ENCODE data around the gene C10orf143.

C10orf143 gene

DNA sequence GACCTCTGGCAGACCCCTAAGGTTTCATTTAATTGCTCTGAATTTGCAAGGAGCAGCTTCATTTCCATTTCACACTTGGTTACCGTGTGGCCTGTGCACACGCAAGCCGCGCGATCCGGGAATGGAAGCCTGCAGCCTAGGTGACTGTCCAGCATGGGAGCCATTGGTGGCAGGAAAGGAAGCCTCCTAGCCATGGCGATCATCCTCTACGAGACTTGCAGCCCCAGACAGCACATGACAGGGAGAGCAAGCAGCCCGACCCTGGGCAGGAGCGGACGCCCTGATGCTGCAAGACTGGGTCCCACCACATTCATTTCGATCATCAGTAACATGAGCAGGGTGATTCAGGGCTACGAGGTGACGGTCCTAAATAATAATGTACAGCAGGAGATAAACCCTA, 33.9 kb downstream of the C10orf143 start:
- no peak overlapping the region for H3K27ac ChIP-seq (ENCODE audit: extremely low read depth, low read depth, low read length)
- TF ChIP-seq ZFP69B (tag by site-specific recombination; IDR thresholded peaks at IDR 0.05) (no peak), ZXDB (tag by site-specific recombination; IDR thresholded peaks at IDR 0.05) (no peak), ZNF354C (tag by site-specific recombination; IDR thresholded peaks at IDR 0.05; ENCODE audit: borderline replicate concordance, low read depth) (no peak), ZNF335 (tag by site-specific recombination; conservative IDR thresholded peaks at IDR 0.05) (no peak), KLF1 (tag by site-specific recombination; IDR thresholded peaks at IDR 0.05) (no peak), ZNF707 (tag by site-specific recombination; IDR thresholded peaks at IDR 0.05) (no peak), PRDM1 (tag by site-specific recombination; IDR thresholded peaks at IDR 0.05) (no peak), ZNF132 (tag by site-specific recombination; IDR thresholded peaks at IDR 0.05; ENCODE audit: borderline replicate concordance) (no peak)
- TF ChIP-seq, protein P1, sequence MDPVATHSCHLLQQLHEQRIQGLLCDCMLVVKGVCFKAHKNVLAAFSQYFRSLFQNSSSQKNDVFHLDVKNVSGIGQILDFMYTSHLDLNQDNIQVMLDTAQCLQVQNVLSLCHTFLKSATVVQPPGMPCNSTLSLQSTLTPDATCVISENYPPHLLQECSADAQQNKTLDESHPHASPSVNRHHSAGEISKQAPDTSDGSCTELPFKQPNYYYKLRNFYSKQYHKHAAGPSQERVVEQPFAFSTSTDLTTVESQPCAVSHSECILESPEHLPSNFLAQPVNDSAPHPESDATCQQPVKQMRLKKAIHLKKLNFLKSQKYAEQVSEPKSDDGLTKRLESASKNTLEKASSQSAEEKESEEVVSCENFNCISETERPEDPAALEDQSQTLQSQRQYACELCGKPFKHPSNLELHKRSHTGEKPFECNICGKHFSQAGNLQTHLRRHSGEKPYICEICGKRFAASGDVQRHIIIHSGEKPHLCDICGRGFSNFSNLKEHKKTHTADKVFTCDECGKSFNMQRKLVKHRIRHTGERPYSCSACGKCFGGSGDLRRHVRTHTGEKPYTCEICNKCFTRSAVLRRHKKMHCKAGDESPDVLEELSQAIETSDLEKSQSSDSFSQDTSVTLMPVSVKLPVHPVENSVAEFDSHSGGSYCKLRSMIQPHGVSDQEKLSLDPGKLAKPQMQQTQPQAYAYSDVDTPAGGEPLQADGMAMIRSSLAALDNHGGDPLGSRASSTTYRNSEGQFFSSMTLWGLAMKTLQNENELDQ (tag by site-specific recombination; IDR thresholded peaks at IDR 0.05; ENCODE audit: low read depth), result no peak
- POLR2A ChIA-PET, result no interaction called here
- CTCF ChIA-PET, result no interaction called here
- H3K36me3 ChIP-seq (ENCODE audit: control insufficient read depth in 2 of 2, insufficient read depth in 1 of 2, low read length in 2 of 2), result no peaks in the 10 kb centered on the region
- H3K9me3 ChIP-seq (ENCODE audit: control insufficient read depth, insufficient read depth, low read depth, low read length), result no peaks in the 10 kb centered on the region
- H3K4me3 ChIP-seq (ENCODE audit: low read depth, low read length), result no peak overlapping the region
- H3K4me1 ChIP-seq (ENCODE audit: control insufficient read depth, insufficient read depth, low read length), result peaks cover 23% of the 10 kb centered on the region; the same call in 1 of the 2 replicates

DNA sequence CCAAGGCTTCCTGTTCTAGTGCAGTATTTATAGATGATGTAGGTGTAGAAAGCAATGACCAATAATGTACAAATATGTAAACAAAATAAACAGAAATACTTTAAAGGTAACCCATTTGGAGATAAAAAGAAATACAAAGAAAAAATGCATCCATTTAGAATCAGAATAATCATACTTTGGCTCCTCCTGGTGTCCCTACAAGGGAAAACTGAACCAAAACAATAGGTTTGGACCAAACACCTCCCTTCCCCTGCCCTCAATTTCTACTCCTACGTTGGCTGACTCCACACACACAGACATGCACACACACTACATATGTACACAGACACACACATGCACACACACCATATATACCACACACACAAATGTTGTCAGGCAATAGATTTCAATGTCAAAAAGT, 36.0 kb downstream of the C10orf143 start:
- Histone ChIP-seq H3K4me3 (ENCODE audit: low read depth, low read length) (no peak overlapping the region), H3K4me1 (ENCODE audit: control insufficient read depth, insufficient read depth, low read length) (peaks cover 15% of the 10 kb centered on the region; the same call in 1 of the 2 replicates), H3K27ac (ENCODE audit: extremely low read depth, low read depth, low read length) (no peak overlapping the region), H3K9me3 (ENCODE audit: control insufficient read depth, insufficient read depth, low read depth, low read length) (no peaks in the 10 kb centered on the region), H3K36me3 (ENCODE audit: control insufficient read depth in 2 of 2, insufficient read depth in 1 of 2, low read length in 2 of 2) (no peaks in the 10 kb centered on the region)
- CTCF ChIA-PET, result no interaction called here
- POLR2A ChIA-PET, result no interaction called here
- TF ChIP-seq ZNF621 (tag by site-specific recombination; IDR thresholded peaks at IDR 0.05), result no peak
- TF ChIP-seq, protein P2, sequence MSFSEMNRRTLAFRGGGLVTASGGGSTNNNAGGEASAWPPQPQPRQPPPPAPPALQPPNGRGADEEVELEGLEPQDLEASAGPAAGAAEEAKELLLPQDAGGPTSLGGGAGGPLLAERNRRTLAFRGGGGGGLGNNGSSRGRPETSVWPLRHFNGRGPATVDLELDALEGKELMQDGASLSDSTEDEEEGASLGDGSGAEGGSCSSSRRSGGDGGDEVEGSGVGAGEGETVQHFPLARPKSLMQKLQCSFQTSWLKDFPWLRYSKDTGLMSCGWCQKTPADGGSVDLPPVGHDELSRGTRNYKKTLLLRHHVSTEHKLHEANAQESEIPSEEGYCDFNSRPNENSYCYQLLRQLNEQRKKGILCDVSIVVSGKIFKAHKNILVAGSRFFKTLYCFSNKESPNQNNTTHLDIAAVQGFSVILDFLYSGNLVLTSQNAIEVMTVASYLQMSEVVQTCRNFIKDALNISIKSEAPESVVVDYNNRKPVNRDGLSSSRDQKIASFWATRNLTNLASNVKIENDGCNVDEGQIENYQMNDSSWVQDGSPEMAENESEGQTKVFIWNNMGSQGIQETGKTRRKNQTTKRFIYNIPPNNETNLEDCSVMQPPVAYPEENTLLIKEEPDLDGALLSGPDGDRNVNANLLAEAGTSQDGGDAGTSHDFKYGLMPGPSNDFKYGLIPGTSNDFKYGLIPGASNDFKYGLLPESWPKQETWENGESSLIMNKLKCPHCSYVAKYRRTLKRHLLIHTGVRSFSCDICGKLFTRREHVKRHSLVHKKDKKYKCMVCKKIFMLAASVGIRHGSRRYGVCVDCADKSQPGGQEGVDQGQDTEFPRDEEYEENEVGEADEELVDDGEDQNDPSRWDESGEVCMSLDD (tag by site-specific recombination; IDR thresholded peaks at IDR 0.05), result no peak
- TF ChIP-seq, protein P3, sequence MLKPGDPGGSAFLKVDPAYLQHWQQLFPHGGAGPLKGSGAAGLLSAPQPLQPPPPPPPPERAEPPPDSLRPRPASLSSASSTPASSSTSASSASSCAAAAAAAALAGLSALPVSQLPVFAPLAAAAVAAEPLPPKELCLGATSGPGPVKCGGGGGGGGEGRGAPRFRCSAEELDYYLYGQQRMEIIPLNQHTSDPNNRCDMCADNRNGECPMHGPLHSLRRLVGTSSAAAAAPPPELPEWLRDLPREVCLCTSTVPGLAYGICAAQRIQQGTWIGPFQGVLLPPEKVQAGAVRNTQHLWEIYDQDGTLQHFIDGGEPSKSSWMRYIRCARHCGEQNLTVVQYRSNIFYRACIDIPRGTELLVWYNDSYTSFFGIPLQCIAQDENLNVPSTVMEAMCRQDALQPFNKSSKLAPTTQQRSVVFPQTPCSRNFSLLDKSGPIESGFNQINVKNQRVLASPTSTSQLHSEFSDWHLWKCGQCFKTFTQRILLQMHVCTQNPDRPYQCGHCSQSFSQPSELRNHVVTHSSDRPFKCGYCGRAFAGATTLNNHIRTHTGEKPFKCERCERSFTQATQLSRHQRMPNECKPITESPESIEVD (tag by site-specific recombination; IDR thresholded peaks at IDR 0.05), result no peak

DNA sequence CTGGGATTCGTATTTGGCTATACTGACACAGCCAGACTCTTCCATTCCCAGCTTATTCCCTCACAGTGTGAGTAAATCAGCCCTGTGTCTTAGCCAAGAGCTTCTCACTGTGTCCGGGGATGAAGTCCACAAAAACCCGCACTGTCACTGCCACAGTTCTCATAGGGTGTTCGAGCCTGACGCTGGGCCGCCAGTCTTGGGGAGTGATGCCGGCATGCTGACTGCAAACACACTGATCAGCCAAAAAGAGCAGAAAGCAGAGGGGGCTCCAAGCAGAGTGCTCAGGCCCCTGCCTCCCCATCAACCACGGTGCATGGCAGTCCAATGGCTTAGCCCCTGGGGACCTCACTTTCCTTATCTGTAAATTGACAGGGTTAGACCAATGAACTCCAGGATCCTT, 36.7 kb downstream of the C10orf143 start:
- ChIA-PET CTCF (no interaction called here), POLR2A (no interaction called here)
- no peak overlapping the region for H3K4me3 ChIP-seq (ENCODE audit: low read depth, low read length)

More for the DNA sequence above, 36.7 kb downstream of the C10orf143 start:
- Histone ChIP-seq H3K9me3 (ENCODE audit: control insufficient read depth, insufficient read depth, low read depth, low read length) (no peaks in the 10 kb centered on the region), H3K27ac (ENCODE audit: extremely low read depth, low read depth, low read length) (no peak overlapping the region), H3K36me3 (ENCODE audit: control insufficient read depth in 2 of 2, insufficient read depth in 1 of 2, low read length in 2 of 2) (no peaks in the 10 kb centered on the region), H3K4me1 (ENCODE audit: control insufficient read depth, insufficient read depth, low read length) (peaks cover 8% of the 10 kb centered on the region; the same call in 1 of the 2 replicates)
- TF ChIP-seq ZNF670 (tag by site-specific recombination; IDR thresholded peaks at IDR 0.05; ENCODE audit: low read depth) (no peak), ZNF433 (tag by site-specific recombination; IDR thresholded peaks at IDR 0.05; ENCODE audit: low read depth) (no peak), ZFP41 (tag by site-specific recombination; IDR thresholded peaks at IDR 0.05; ENCODE audit: borderline replicate concordance) (no peak), GLIS2 (tag by site-specific recombination; IDR thresholded peaks at IDR 0.05) (no peak), ZNF776 (tag by site-specific recombination; IDR thresholded peaks at IDR 0.05; ENCODE audit: borderline replicate concordance) (no peak)
- TF ChIP-seq, protein P4, sequence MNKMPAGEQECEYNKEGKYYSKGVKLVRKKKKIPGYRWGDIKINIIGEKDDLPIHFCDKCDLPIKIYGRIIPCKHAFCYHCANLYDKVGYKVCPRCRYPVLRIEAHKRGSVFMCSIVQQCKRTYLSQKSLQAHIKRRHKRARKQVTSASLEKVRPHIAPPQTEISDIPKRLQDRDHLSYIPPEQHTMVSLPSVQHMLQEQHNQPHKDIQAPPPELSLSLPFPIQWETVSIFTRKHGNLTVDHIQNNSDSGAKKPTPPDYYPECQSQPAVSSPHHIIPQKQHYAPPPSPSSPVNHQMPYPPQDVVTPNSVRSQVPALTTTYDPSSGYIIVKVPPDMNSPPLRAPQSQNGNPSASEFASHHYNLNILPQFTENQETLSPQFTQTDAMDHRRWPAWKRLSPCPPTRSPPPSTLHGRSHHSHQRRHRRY (tag by site-specific recombination; IDR thresholded peaks at IDR 0.05), result no peak

All from HEK293 (cell line).